Measurements from ENCODE around the gene CRYBG2. TPM values are rescaled to one million over a fixed set of nuclear protein-coding genes. Genes with fewer than 3 reads are reported as not detected.
A peak's percentile ranks its signal among the peaks of the same experiment; 100 is the strongest.

Gene CRYBG2
- total RNA-seq, 1 donor from 2014 or later: 6.3 TPM

GRCh38 chr1:26350343-26350700 is 3.6 kb downstream of the CRYBG2 start:
- H3K9me3 Mint-ChIP-seq: no peaks in the 10 kb centered on the region
- H3K4me3 Mint-ChIP-seq: peak overlapping the region; percentile 31
- no peaks in the 10 kb centered on the region for H3K27me3 Mint-ChIP-seq (ENCODE audit: low read depth)
- H3K27ac Mint-ChIP-seq (ENCODE audit: unreplicated experiment): no peak overlapping the region
- H3K36me3 Mint-ChIP-seq (ENCODE audit: low read depth): no peaks in the 10 kb centered on the region
- DNase-seq (ENCODE audit: low read depth, low spot score): no peak
- TF ChIP-seq CTCF (conservative IDR thresholded peaks at IDR 0.05): no peak
- H3K4me1 Mint-ChIP-seq: peaks cover 39% of the 10 kb centered on the region

GRCh38 chr1:26349877-26350244 is 4.1 kb downstream of the CRYBG2 start:
- peak overlapping the region; percentile 31 for H3K4me3 Mint-ChIP-seq
- DNase-seq (ENCODE audit: low read depth, low spot score): no peak
- H3K9me3 Mint-ChIP-seq: no peaks in the 10 kb centered on the region
- H3K4me1 Mint-ChIP-seq: peaks cover 39% of the 10 kb centered on the region
- no peaks in the 10 kb centered on the region for H3K27me3 Mint-ChIP-seq (ENCODE audit: low read depth)
- H3K27ac Mint-ChIP-seq (ENCODE audit: unreplicated experiment): no peak overlapping the region
- no peak for TF ChIP-seq CTCF (conservative IDR thresholded peaks at IDR 0.05)
- H3K36me3 Mint-ChIP-seq (ENCODE audit: low read depth): no peaks in the 10 kb centered on the region

- DNase-seq (ENCODE audit: low read depth, low spot score): no peak
- Mint-ChIP-seq H3K9me3 (no peaks in the 10 kb centered on the region), H3K36me3 (ENCODE audit: low read depth) (no peaks in the 10 kb centered on the region), H3K27ac (ENCODE audit: unreplicated experiment) (peak overlapping the region; percentile 13), H3K4me1 (peaks cover 39% of the 10 kb centered on the region), H3K4me3 (no peak overlapping the region), H3K27me3 (ENCODE audit: low read depth) (no peaks in the 10 kb centered on the region)
- no peak for TF ChIP-seq CTCF (conservative IDR thresholded peaks at IDR 0.05)
Measured at GRCh38 chr1:26349188-26349876, 4.6 kb downstream of the CRYBG2 start.

GRCh38 chr1:26346274-26347033 is 7.5 kb downstream of the CRYBG2 start:
- no peak for DNase-seq (ENCODE audit: low read depth, low spot score)
- TF ChIP-seq CTCF (conservative IDR thresholded peaks at IDR 0.05): no peak
- Mint-ChIP-seq H3K9me3 (no peaks in the 10 kb centered on the region), H3K4me1 (peaks cover 28% of the 10 kb centered on the region), H3K27me3 (ENCODE audit: low read depth) (no peaks in the 10 kb centered on the region), H3K4me3 (no peak overlapping the region), H3K27ac (ENCODE audit: unreplicated experiment) (peak overlapping the region; percentile 43), H3K36me3 (ENCODE audit: low read depth) (no peaks in the 10 kb centered on the region)

GRCh38 chr1:26345718-26346117 is 8.2 kb downstream of the CRYBG2 start:
- Mint-ChIP-seq H3K4me3 (no peak overlapping the region), H3K27ac (ENCODE audit: unreplicated experiment) (no peak overlapping the region), H3K27me3 (ENCODE audit: low read depth) (no peaks in the 10 kb centered on the region), H3K4me1 (peaks cover 20% of the 10 kb centered on the region), H3K36me3 (ENCODE audit: low read depth) (no peaks in the 10 kb centered on the region), H3K9me3 (no peaks in the 10 kb centered on the region)
- no peak for TF ChIP-seq CTCF (conservative IDR thresholded peaks at IDR 0.05)
- no peak for DNase-seq (ENCODE audit: low read depth, low spot score)
